Gastroesophageal sphincter (tissue), 3 donors: Measurements from ENCODE around the gene OASL.

Experiments
- EP300 ChIP-seq: sonication (generic); formaldehyde crosslinking; IDR thresholded peaks from one replicate; pipeline ENCODE4 v1.6.1; 2017; ENCODE audit warnings: antibody characterized with exemption, mild to moderate bottlenecking
- POLR2A ChIP-seq, 2 donors: fragments of 450-650 bp; IDR thresholded peaks; one replicate each; pipeline ENCODE4 v1.6.1; 2017; ENCODE audit warnings: antibody characterized with exemption in 2 of 2, mild to moderate bottlenecking in 2 of 2, moderate library complexity in 1 of 2
- POLR2AphosphoS5 ChIP-seq: sonication (generic); formaldehyde crosslinking; IDR thresholded peaks from one replicate; pipeline ENCODE4 v1.6.1; 2017; ENCODE audit warnings: antibody characterized with exemption
- TF ChIP-seq, protein P1 (sequence below), 4 experiments: fragments of 200-600 bp in 2 of 4; fragments of 450-650 bp in 2 of 4; sonication (generic) in 1 of 4; IDR thresholded peaks; one replicate each; pipeline ENCODE4 v1.5.1; 2017 to 2019; ENCODE audit warnings: antibody characterized with exemption in 4 of 4, mild to moderate bottlenecking in 2 of 4, moderate library complexity in 2 of 4

GRCh38 chr12:121084229-121084628 is 45.2 kb upstream of the OASL start:
- TF ChIP-seq, protein P1, sequence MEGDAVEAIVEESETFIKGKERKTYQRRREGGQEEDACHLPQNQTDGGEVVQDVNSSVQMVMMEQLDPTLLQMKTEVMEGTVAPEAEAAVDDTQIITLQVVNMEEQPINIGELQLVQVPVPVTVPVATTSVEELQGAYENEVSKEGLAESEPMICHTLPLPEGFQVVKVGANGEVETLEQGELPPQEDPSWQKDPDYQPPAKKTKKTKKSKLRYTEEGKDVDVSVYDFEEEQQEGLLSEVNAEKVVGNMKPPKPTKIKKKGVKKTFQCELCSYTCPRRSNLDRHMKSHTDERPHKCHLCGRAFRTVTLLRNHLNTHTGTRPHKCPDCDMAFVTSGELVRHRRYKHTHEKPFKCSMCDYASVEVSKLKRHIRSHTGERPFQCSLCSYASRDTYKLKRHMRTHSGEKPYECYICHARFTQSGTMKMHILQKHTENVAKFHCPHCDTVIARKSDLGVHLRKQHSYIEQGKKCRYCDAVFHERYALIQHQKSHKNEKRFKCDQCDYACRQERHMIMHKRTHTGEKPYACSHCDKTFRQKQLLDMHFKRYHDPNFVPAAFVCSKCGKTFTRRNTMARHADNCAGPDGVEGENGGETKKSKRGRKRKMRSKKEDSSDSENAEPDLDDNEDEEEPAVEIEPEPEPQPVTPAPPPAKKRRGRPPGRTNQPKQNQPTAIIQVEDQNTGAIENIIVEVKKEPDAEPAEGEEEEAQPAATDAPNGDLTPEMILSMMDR (IDR thresholded peaks at IDR 0.05), result no peak
- TF ChIP-seq POLR2AphosphoS5, result no peak
- TF ChIP-seq POLR2A (IDR thresholded peaks at IDR 0.05), result no peak
- TF ChIP-seq EP300, result no peak
